Hepatic stellate cell (primary cell): Measurements from ENCODE around the gene UBL4B.

Source experiments
- DNase-seq: peaks from one replicate; pipeline ENCODE4 v3.0.0; 2011; ENCODE audit warnings: low spot score

The UBL4B gene

GRCh38 chr1:110114784-110115183, 2.5 kb downstream of the UBL4B start:
- DNase-seq = no peak

DNA sequence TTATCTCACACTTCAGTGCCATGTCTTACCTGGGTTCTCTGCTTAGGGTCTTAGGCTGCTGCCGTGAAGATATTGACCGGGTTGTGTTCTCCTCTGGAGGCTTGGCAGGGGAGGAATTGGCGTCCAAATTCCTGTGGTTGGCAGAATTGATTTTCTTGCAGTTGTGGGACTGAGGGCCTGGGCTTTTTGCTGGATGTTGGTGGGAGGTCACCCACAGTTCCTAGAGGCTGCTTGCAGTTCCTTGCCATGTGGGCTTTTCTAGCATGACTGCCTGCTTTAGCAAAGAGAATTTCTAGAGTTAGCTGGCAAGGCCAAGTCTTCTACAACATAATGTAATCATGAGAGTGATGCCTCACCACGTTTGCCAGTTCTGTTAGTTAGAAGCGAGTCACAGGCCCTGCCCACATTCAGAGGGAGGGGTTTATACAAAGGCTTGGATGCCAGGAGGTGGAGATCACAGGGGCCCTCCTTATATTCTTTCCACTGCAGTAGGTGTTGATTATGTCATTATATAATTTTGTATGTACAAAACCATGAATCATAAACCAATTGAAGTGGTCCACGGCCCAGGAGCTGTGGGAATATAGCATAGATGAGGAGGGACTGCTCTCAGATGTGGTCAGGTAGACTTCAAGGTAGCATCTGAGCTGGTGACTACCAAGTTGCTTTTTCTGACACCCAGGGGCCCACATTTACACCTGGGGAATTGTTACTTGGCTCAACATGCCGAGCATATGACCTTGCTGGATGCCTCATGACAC, 6.6 kb downstream of the UBL4B start:
- no peak for DNase-seq

DNA sequence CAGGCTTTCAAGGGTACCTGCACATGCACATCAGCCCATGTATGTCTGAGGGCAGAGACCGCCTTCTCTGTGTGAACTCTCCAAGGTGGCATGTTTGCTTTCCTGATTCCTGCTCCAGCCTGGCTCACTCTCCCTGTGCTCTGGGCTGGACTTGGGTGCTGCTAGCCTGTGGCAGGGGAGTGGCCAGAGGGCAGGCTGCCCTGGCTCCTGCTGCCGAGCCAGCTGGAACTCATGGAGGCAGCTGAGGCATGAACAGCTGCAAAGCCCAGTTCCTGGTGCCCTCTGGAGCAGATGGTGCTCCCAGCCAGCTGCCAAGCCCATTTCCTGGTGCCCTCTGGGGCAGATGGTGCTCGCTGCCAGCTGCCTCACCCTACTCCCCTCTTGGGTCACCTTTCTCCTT, 7.6 kb downstream of the UBL4B start:
- no peak for DNase-seq

DNA sequence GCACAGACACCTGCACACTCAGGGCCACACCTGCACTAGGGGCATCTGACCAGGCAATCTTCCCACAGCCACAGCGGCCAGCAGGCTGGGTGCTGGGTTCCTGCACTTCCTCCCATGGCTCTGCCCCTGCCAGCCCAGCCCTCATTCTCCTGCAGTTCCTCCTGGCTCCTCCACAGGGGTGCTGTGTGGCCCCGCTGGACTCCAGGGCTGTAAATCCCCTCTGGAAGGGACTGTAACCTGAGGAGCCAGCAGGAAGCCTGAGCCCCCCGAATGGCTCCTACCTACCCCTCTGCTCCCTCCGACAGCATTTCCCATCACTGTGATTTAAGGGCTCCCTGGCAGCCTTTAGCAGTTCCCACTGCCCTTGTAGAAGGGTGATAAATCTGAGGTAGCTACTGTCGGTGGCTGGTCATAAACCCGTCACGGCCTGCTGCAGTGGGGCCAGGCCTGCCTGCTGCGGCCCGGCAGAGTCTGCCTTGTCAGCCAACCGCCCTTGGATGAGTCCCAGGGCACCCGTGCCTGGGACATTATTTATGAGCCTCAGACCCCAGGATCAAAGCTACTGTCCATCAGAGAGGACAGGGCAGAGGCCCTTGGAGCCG, 8.8 kb downstream of the UBL4B start:
- no peak for DNase-seq

DNA sequence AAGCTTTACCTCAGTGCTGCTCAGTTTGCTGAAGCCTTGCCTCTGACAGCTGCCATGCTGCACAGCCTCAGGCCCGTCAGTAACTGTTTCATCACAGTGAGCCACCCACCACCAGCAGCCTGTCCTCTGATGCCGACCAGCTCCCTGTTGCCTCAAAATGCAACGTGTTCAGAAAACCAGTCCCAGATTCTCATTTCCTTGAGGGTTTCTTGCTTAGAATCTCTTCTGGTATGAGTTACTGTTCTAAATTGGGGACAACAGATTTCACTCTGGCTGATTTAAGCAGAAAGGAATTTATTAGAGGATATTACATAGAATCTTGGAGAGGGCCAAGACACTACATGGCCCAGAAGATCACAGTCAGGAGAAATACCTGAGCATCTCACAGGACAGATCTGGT, 11.0 kb downstream of the UBL4B start:
- peak; percentile 66 for DNase-seq

DNA sequence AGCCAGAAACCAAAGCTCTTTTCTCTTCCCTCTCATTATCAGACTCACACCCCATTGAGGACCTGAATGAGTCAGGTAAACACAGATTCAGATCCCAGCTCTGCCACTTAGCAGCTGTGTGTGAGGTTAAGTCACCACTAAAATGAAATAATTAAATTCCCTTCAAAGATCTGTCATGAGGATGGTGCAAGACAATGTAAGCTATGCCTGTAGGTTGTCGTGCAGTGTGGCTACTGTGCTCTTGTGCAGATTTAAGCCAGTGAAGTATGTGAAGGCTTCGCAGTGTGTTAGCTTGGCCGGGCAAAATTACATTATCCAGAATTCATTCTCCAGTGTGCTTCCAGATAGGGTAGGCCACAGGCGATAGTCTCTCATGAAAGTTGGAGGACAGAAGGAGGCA, 13.6 kb downstream of the UBL4B start:
- no peak for DNase-seq

- DNase-seq = no peak
These were observed 17.9 kb downstream of the UBL4B start for GRCh38 chr1:110130113-110130591.

GRCh38 chr1:110130989-110131388, 18.7 kb downstream of the UBL4B start:
- DNase-seq = no peak

DNA sequence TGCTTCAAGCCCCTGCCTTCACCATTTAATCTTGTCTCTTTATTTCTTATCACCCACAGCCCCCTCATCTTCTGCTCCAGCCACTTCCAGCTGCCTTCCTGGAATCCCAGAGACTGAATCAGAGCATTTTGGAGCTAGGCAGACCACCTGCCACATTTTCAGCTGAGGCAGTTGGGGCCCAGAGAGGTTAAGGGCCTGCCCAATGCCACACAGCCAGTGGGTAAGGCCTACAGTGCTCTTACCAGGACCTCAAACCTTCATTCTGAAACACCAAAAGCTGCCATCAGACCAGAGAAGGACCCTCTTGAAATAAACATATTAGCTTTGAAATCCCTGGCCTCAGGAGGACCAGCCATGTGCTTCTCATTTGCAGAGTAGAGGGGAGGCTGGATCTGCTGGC, 20.4 kb downstream of the UBL4B start:
- no peak for DNase-seq

- DNase-seq = no peak
These were observed 21.2 kb downstream of the UBL4B start for GRCh38 chr1:110133436-110133835.

GRCh38 chr1:110134050-110134595, 21.9 kb downstream of the UBL4B start:
- DNase-seq = no peak

GRCh38 chr1:110135246-110135645, 23.0 kb downstream of the UBL4B start:
- DNase-seq = no peak

GRCh38 chr1:110135666-110136065, 23.4 kb downstream of the UBL4B start:
- no peak for DNase-seq

DNA sequence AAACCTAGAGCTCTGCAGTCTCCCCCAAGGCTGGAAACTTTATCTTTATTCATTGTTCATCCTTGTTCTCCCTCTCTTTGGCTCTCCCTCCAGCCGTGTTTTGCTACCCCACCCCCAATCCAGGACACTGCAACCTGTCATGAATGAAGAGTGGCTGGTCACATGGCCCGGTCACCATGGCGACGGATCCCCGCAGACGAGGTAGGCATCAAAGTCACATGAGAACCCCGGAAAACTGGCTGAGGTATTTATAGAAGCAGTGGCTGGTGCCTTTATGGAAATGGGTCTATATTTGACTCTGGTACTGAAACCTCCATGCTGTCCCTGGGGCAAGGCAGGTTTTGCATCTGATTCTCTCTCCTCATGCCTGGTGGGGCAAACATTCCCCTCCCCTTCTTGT, 24.7 kb downstream of the UBL4B start:
- DNase-seq = no peak

DNA sequence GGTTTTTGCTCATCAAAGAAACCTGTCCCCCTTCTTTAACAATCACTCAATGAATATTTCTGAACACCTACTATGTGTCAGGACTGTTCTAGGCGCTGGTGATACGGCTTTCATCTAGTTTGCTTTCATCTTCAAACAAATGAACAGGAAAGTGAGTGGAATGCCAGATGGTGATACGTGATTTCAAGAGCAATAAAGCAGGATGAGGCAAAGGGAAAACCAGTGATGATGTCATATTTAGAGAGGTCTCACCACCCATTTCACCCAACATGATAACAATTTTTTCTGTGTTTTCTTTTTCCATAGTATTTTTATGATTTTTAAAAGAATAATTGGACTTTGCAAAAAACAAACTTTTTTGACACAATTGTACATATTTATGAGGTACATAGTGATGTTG, 26.7 kb downstream of the UBL4B start:
- DNase-seq = no peak

DNA sequence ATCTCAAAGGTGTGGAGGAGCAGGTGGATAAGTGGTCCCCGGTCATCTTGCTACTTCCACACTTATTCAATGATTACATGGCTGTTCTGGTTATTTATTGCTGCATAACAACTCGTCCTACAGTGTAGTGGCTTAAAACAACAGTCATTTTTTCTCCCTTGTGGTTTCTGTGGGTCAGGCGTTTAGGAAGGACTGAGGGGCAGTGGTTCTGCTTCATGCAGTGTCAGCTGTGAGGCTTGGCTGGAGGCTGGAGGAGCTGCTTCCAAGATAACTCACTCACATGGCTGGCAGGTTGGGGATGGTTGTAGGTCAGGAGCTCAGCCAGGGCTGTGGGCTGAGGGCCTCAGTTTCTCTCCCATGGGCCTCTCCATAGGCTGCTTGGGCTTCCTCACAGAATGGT, 32.1 kb downstream of the UBL4B start:
- DNase-seq = no peak

- DNase-seq = no peak
These were observed 36.7 kb downstream of the UBL4B start for GRCh38 chr1:110148961-110149360.

GRCh38 chr1:110150330-110151174, 38.3 kb downstream of the UBL4B start, which contains the start of gene SLC6A17:
Gene SLC6A17 (plus strand): TSS chr1:110150494. CDS start chr1:110166930, 16,436 bp downstream.
- DNase-seq = peak; percentile 69

GRCh38 chr1:110151175-110151669, 39.0 kb downstream of the UBL4B start:
- no peak for DNase-seq

DNA sequence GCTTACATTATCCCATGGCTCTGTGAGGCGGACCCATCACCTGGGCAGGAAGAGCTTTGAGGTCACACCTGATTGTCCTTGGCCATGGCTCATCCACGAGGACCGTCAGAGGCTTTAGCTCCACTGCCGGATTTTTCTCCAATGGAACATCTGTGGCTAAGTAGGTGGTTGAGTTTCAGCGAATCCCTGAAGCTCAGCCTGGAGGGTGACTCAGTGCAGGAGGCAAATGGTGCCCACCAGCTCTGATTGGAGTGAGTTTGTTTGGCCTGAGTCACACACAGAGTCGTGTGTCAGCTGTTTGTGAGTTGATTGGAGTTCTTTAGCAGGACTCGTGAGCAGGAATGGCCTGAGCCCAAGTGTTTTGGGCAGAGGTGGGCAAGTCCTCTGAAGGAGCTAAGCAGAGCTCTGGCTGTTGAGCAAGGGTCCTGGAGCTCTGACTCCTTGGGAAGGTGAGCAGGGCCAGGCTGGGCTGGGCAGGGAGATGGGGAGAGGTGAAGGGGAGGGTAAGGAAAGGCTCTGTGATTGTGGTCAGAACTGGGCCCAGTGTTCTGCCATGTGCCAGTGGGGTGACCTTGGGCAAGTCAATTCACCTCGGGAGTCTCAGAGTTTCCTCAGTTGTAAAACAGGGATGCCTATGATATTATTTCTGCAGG, 40.0 kb downstream of the UBL4B start:
- peak; percentile 70 for DNase-seq

GRCh38 chr1:110153407-110153950, 41.2 kb downstream of the UBL4B start:
- no peak for DNase-seq
